K562 (cell line): ENCODE results near the gene OBSCN. TPM values are rescaled to one million over a fixed set of nuclear protein-coding genes. Genes with fewer than 3 reads are reported as not detected.

Experiments
- FOSL1 ChIP-seq: fragments of 200-800 bp; sonication (Bioruptor generic); conservative IDR thresholded peaks from 2 replicates; pipeline ENCODE4 v1.6.1; 2016; ENCODE audit warnings: missing genetic modification characterization, missing compliant biosample characterization
- RFX1 ChIP-seq: fragments of 450-650 bp; IDR thresholded peaks from 2 replicates; pipeline ENCODE4 v1.6.1; 2016; ENCODE audit warnings: mild to moderate bottlenecking, moderate library complexity
- SRSF7 ChIP-seq: fragments of 200-400 bp; formaldehyde crosslinking; optimal IDR thresholded peaks from 2 replicates; pipeline ENCODE3; 2017; ENCODE audit warnings: mild to moderate bottlenecking, low read depth, low read length
- WHSC1 ChIP-seq: IDR thresholded peaks from one replicate; pipeline ENCODE4 v1.6.1; 2012; ENCODE audit warnings: low read length, control low read depth, inconsistent platforms
- polyA plus RNA-seq, 8 experiments: library from polyadenylated mRNA; depleted of rRNA in 4 of 8; stranded (reverse) in 5 of 8; unstranded in 3 of 8; fragments of >200 nt; fragmentation: Nextera tagmentation in 2 of 8; fragmentation: Illumina TruSeq in 1 of 8; extraction: Ambion mirVana in 2 of 8; extraction: Trizol in 1 of 8; gene quantifications; 2 replicates each; pipeline versions ENCODE4 v1.2.1 to v1.2.3, GENCODE V29; 2011 to 2014; ENCODE audit warnings: inconsistent platforms in 1 of 8, missing spikeins in 1 of 8
- total RNA-seq, 7 experiments: library from RNA; depleted of rRNA in 6 of 7; stranded (reverse); fragments of >200 nt in 6 of 7; fragmentation: Illumina TruSeq in 2 of 7; extraction: Trizol in 2 of 7; gene quantifications; 2 replicates each; pipeline versions ENCODE4 v1.2.1 to v1.2.3, GENCODE V29; 2011 to 2021; ENCODE audit warnings: low replicate concordance in 1 of 7
- TF ChIP-seq, protein P1 (sequence below): sonication (generic); formaldehyde crosslinking; IDR thresholded peaks from 2 replicates; pipeline ENCODE4 v1.8.0; 2023; ENCODE audit warnings: missing genetic modification reagents, mild to moderate bottlenecking, borderline replicate concordance
- TF ChIP-seq, protein P2 (sequence below): IDR thresholded peaks from 2 replicates; pipeline ENCODE4 v1.6.1; 2014; ENCODE audit warnings: antibody characterized with exemption
- TF ChIP-seq, protein P3 (sequence below): IDR thresholded peaks from 2 replicates; pipeline ENCODE4 v1.6.1; 2011; ENCODE audit not compliant: insufficient read length; ENCODE audit errors: extremely low read depth

The OBSCN gene
- total and polyA plus RNA-seq, 9 of the 15 experiments (the other 6 are each of a cell fraction or from before 2014, with no cell fraction given) = 0.18 to 19.7 (median 3.6) TPM

DNA sequence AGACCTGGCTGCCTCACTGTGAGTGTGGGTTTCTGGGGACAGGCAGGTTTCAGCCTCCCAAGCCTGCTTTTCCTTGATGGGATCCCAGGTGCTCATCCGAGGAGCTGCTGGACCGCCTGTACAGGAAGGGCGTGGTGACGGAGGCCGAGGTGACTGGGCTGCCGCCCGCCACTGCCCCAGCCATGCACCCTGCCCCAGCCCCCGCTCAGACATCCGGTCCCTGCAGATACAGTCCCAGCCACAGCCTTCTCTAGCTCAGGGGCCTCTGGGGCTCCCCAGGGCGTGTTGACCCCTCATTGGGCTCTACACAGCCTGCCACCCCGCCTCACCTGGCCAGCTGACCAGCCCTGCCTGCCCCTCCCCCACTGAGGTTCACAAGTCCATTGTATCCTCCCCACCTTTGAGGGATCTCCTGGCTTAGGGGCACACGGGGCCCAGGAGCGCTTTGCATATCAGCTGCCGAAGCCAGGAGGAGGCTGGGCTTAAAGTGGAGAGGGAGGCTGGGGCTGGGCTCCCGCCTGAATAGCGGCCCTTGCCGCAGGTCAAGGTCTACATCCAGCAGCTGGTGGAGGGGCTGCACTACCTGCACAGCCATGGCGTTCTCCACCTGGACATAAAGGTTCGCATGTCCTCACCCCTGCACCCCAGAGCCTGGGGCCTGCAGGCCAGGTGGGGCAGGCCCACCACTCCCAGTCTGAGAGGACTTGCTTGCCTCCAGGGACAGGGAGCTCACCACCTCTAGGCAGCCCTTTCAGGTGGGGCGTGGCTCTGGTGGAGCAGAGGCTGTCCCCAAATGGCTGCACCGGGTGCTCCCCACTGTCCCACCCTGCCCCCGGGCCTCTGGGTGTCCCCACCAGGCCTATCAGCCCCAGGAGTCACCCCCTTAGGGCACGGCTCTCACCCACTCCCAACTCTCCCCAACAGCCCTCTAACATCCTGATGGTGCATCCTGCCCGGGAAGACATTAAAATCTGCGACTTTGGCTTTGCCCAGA lies 160.3 kb downstream of the OBSCN start (continued):
- TF ChIP-seq, protein P1, sequence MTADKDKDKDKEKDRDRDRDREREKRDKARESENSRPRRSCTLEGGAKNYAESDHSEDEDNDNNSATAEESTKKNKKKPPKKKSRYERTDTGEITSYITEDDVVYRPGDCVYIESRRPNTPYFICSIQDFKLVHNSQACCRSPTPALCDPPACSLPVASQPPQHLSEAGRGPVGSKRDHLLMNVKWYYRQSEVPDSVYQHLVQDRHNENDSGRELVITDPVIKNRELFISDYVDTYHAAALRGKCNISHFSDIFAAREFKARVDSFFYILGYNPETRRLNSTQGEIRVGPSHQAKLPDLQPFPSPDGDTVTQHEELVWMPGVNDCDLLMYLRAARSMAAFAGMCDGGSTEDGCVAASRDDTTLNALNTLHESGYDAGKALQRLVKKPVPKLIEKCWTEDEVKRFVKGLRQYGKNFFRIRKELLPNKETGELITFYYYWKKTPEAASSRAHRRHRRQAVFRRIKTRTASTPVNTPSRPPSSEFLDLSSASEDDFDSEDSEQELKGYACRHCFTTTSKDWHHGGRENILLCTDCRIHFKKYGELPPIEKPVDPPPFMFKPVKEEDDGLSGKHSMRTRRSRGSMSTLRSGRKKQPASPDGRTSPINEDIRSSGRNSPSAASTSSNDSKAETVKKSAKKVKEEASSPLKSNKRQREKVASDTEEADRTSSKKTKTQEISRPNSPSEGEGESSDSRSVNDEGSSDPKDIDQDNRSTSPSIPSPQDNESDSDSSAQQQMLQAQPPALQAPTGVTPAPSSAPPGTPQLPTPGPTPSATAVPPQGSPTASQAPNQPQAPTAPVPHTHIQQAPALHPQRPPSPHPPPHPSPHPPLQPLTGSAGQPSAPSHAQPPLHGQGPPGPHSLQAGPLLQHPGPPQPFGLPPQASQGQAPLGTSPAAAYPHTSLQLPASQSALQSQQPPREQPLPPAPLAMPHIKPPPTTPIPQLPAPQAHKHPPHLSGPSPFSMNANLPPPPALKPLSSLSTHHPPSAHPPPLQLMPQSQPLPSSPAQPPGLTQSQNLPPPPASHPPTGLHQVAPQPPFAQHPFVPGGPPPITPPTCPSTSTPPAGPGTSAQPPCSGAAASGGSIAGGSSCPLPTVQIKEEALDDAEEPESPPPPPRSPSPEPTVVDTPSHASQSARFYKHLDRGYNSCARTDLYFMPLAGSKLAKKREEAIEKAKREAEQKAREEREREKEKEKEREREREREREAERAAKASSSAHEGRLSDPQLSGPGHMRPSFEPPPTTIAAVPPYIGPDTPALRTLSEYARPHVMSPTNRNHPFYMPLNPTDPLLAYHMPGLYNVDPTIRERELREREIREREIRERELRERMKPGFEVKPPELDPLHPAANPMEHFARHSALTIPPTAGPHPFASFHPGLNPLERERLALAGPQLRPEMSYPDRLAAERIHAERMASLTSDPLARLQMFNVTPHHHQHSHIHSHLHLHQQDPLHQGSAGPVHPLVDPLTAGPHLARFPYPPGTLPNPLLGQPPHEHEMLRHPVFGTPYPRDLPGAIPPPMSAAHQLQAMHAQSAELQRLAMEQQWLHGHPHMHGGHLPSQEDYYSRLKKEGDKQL (CRISPR knock-in tag) = 0 out of 2 replicates have a peak, but pooled peaks have one; percentile 19
- TF ChIP-seq SRSF7 (no peak), RFX1 (no peak), FOSL1 (tag) (peak; percentile 46; the same call in 1 of the 2 replicates), WHSC1 (no peak)
- TF ChIP-seq, protein P2, sequence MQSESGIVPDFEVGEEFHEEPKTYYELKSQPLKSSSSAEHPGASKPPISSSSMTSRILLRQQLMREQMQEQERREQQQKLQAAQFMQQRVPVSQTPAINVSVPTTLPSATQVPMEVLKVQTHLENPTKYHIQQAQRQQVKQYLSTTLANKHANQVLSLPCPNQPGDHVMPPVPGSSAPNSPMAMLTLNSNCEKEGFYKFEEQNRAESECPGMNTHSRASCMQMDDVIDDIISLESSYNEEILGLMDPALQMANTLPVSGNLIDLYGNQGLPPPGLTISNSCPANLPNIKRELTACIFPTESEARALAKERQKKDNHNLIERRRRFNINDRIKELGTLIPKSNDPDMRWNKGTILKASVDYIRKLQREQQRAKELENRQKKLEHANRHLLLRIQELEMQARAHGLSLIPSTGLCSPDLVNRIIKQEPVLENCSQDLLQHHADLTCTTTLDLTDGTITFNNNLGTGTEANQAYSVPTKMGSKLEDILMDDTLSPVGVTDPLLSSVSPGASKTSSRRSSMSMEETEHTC = 0 out of 2 replicates have a peak, but pooled peaks have one; percentile 61
- TF ChIP-seq, protein P3, sequence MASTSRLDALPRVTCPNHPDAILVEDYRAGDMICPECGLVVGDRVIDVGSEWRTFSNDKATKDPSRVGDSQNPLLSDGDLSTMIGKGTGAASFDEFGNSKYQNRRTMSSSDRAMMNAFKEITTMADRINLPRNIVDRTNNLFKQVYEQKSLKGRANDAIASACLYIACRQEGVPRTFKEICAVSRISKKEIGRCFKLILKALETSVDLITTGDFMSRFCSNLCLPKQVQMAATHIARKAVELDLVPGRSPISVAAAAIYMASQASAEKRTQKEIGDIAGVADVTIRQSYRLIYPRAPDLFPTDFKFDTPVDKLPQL = no peak
